GM23338 (cell line): ENCODE measurements around the gene ONECUT3. TPM values are rescaled to one million over a fixed set of nuclear protein-coding genes. Genes with fewer than 3 reads are reported as not detected.

Experiments used
- ATAC-seq: fragments of 200-7000 bp; cut with Tn5 transposase; 3 replicates; pipeline ENCODE4 v1.9.1; 2020
- DNase-seq: peaks from one replicate; pipeline ENCODE4 v3.0.0-alpha.2; 2015; ENCODE audit warnings: low spot score
- H2AFZ ChIP-seq: fragments of 200-600 bp; sonication (generic); 2 replicates; pipeline ENCODE4 v1.8.0; 2016; ENCODE audit warnings: antibody characterized with exemption, mild to moderate bottlenecking, moderate library complexity
- H3F3A ChIP-seq: fragments of 200-600 bp; sonication (generic); replicated peaks from 2 replicates; pipeline ENCODE4 v1.8.0; 2017; ENCODE audit warnings: antibody characterized with exemption, mixed run types, low read depth
- H3K27ac ChIP-seq: fragments of 200-600 bp; sonication (generic); 2 replicates; pipeline ENCODE4 v1.6.1; 2016; ENCODE audit warnings: low read depth
- H3K27me3 ChIP-seq: fragments of 200-600 bp; sonication (generic); 2 replicates; pipeline ENCODE4 v1.8.0; 2016; ENCODE audit warnings: mild to moderate bottlenecking, mixed run types, moderate library complexity; ENCODE audit not compliant: insufficient read depth
- H3K36me3 ChIP-seq: fragments of 200-600 bp; sonication (generic); 2 replicates; pipeline ENCODE4 v1.8.0; 2016; ENCODE audit warnings: mild to moderate bottlenecking; ENCODE audit not compliant: insufficient read depth
- H3K4me1 ChIP-seq: fragments of 200-600 bp; sonication (generic); 2 replicates; pipeline ENCODE4 v1.8.0; 2016; ENCODE audit warnings: mild to moderate bottlenecking, moderate library complexity; ENCODE audit not compliant: insufficient read depth
- H3K4me2 ChIP-seq: fragments of 200-600 bp; sonication (generic); 2 replicates; pipeline ENCODE4 v1.7.1; 2017; ENCODE audit warnings: mixed run types
- H3K4me3 ChIP-seq: fragments of 200-600 bp; sonication (generic); 2 replicates; pipeline ENCODE4 v1.6.1; 2016; ENCODE audit warnings: mixed run types
- H3K79me2 ChIP-seq: fragments of 200-600 bp; sonication (generic); replicated peaks from 2 replicates; pipeline ENCODE4 v1.8.0; 2017; ENCODE audit warnings: mild to moderate bottlenecking; ENCODE audit not compliant: insufficient read depth
- H3K9me2 ChIP-seq: fragments of 200-600 bp; sonication (generic); 2 replicates; pipeline ENCODE4 v1.8.0; 2017; ENCODE audit not compliant: insufficient read depth
- H4K20me1 ChIP-seq: fragments of 200-600 bp; sonication (generic); replicated peaks from 2 replicates; pipeline ENCODE4 v1.8.0; 2017; ENCODE audit warnings: mild to moderate bottlenecking; ENCODE audit not compliant: insufficient read depth
- H3K27ac Mint-ChIP-seq: 2 replicates; pipeline ENCODE4 v1.8.0; 2020; ENCODE audit warnings: inconsistent platforms, mild to moderate bottlenecking, moderate library complexity, mixed read lengths
- H3K27me3 Mint-ChIP-seq: 3 replicates; pipeline ENCODE4 v1.8.0; 2022; ENCODE audit warnings: low read depth, mild to moderate bottlenecking, moderate library complexity, mixed read lengths, inconsistent platforms; ENCODE audit not compliant: insufficient read depth, poor library complexity
- H3K36me3 Mint-ChIP-seq: 3 replicates; pipeline ENCODE4 v1.8.0; 2021; ENCODE audit warnings: low read depth, mild to moderate bottlenecking, inconsistent platforms, moderate library complexity, mixed read lengths
- H3K4me1 Mint-ChIP-seq: 3 replicates; pipeline ENCODE4 v1.8.0; 2020; ENCODE audit warnings: mild to moderate bottlenecking, inconsistent platforms, mixed read lengths
- H3K4me3 Mint-ChIP-seq: 3 replicates; pipeline ENCODE4 v1.8.0; 2021; ENCODE audit warnings: moderate library complexity, mild to moderate bottlenecking, inconsistent platforms, mixed read lengths
- H3K9me3 Mint-ChIP-seq: 3 replicates; pipeline ENCODE4 v1.8.0; 2020; ENCODE audit warnings: moderate library complexity, mild to moderate bottlenecking, inconsistent platforms, mixed read lengths
- EZH2 ChIP-seq: fragments of 200-600 bp; sonication (generic); IDR thresholded peaks from one replicate; pipeline ENCODE4 v1.8.0; 2017; ENCODE audit warnings: antibody characterized with exemption, mild to moderate bottlenecking, low read depth; ENCODE audit not compliant: unreplicated experiment
- EZH2phosphoT487 ChIP-seq: fragments of 200-600 bp; sonication (generic); IDR thresholded peaks from one replicate; pipeline ENCODE4 v1.8.1; 2018; ENCODE audit warnings: antibody characterized with exemption; ENCODE audit not compliant: unreplicated experiment
- JUNB ChIP-seq: IDR thresholded peaks from one replicate; pipeline ENCODE4 v1.6.1; 2016; ENCODE audit warnings: antibody characterized with exemption; ENCODE audit not compliant: unreplicated experiment
- NANOG ChIP-seq: IDR thresholded peaks from 2 replicates; pipeline ENCODE4 v1.6.1; 2016; ENCODE audit warnings: antibody characterized with exemption, borderline replicate concordance
- STAT1 ChIP-seq: IDR thresholded peaks from one replicate; pipeline ENCODE4 v1.6.1; 2016; ENCODE audit warnings: antibody characterized with exemption; ENCODE audit not compliant: unreplicated experiment
- ZNF114 ChIP-seq: fragments of 250-450 bp; sonication (Bioruptor Pico); IDR thresholded peaks from 2 replicates; pipeline ENCODE4 v1.5.0; 2020; ENCODE audit warnings: mild to moderate bottlenecking, moderate library complexity
- ZNF331 ChIP-seq: fragments of 250-450 bp; sonication (Bioruptor Pico); IDR thresholded peaks from 2 replicates; pipeline ENCODE4 v1.5.0; 2020; ENCODE audit warnings: low read depth, mild to moderate bottlenecking, moderate library complexity
- polyA plus RNA-seq: library from polyadenylated mRNA; unstranded; fragments of >200 nt; fragmentation: Nextera tagmentation; extraction: Ambion mirVana; gene quantifications from 2 replicates; pipeline ENCODE4 v1.2.1, GENCODE V29; 2016
- total RNA-seq: library from RNA; depleted of rRNA; stranded (reverse); fragments of >200 nt; shearing (Covaris generic); gene quantifications from 2 replicates; pipeline ENCODE4 v1.2.3, GENCODE V29; 2014
- TF ChIP-seq, protein P1 (sequence below), 2 experiments: fragments of 200-600 bp in 1 of 2; sonication (generic) in 1 of 2; conservative IDR thresholded peaks; 2 replicates each; pipeline versions ENCODE4 v1.5.1 to v1.6.1; 2016 to 2017; ENCODE audit warnings: antibody characterized with exemption in 2 of 2, low read depth in 2 of 2, mild to moderate bottlenecking in 2 of 2, moderate library complexity in 1 of 2
- TF ChIP-seq, protein P2 (sequence below): IDR thresholded peaks from 2 replicates; pipeline ENCODE4 v1.6.1; 2016; ENCODE audit warnings: antibody characterized with exemption
- TF ChIP-seq, protein P3 (sequence below): fragments of 250-450 bp; sonication (Bioruptor Pico); IDR thresholded peaks from 2 replicates; pipeline ENCODE4 v1.5.0; 2020; ENCODE audit warnings: mild to moderate bottlenecking, moderate library complexity
- TF ChIP-seq, protein P4 (sequence below): IDR thresholded peaks from one replicate; pipeline ENCODE4 v1.6.1; 2018; ENCODE audit warnings: antibody characterized with exemption; ENCODE audit not compliant: unreplicated experiment

The ONECUT3 gene
- total and polyA plus RNA-seq, 2 experiments from 2014 or later: not detected

DNA sequence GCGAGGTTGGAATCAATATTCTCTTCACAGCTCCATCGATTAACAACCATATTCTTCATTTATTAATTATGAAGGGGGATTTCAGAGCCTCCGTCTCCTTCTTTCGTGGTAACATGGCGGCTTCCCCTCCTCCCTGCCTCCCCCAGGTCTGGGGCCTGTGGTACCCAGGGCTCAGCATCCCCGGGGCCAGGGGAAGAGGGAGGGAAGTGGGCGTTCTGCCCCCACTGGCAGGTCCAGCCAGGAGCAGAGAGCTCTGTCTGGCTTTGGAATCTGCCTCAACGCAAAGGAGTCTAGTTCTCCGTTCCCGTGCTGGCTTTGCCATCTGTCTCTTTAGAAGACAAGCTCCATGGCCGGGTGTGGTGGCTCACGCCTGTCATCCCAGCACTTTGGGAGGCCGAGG is 37.8 kb upstream of the ONECUT3 start:
- 0 out of 2 replicates have a peak, but pooled peaks cover 3% of the 10 kb centered on the region for H3K9me2 ChIP-seq
- no peaks in the 10 kb centered on the region for H3K4me1 ChIP-seq
- peaks cover 19% of the 10 kb centered on the region for H3K27me3 ChIP-seq
- Mint-ChIP-seq H3K27ac (no peak overlapping the region), H3K9me3 (peaks cover 6% of the 10 kb centered on the region), H3K4me1 (peaks cover 11% of the 10 kb centered on the region), H3K27me3 (peaks cover 25% of the 10 kb centered on the region), H3K4me3 (no peak overlapping the region), H3K36me3 (no peaks in the 10 kb centered on the region; the same call in 2 of the 3 replicates)
- 0 out of 2 replicates have a peak, but pooled peaks cover 10% of the 10 kb centered on the region for H3F3A ChIP-seq
- H3K27ac ChIP-seq: no peak overlapping the region
- H3K4me2 ChIP-seq: no peak overlapping the region
- peak; percentile 21; the same call in 2 of the 3 replicates for ATAC-seq
- H3K36me3 ChIP-seq: no peaks in the 10 kb centered on the region
- H2AFZ ChIP-seq: no peak overlapping the region
- no peak overlapping the region for H3K4me3 ChIP-seq
- peak; percentile 23 for DNase-seq
- TF ChIP-seq, protein P1, sequence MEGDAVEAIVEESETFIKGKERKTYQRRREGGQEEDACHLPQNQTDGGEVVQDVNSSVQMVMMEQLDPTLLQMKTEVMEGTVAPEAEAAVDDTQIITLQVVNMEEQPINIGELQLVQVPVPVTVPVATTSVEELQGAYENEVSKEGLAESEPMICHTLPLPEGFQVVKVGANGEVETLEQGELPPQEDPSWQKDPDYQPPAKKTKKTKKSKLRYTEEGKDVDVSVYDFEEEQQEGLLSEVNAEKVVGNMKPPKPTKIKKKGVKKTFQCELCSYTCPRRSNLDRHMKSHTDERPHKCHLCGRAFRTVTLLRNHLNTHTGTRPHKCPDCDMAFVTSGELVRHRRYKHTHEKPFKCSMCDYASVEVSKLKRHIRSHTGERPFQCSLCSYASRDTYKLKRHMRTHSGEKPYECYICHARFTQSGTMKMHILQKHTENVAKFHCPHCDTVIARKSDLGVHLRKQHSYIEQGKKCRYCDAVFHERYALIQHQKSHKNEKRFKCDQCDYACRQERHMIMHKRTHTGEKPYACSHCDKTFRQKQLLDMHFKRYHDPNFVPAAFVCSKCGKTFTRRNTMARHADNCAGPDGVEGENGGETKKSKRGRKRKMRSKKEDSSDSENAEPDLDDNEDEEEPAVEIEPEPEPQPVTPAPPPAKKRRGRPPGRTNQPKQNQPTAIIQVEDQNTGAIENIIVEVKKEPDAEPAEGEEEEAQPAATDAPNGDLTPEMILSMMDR (conservative IDR thresholded peaks at IDR 0.05; ENCODE audit: low read depth in 2 of 2): no peak
- TF ChIP-seq JUNB (no peak), STAT1 (no peak), ZNF331 (CRISPR knock-in tag) (no peak), EZH2 (no peak), NANOG (no peak), ZNF114 (no peak), EZH2phosphoT487 (no peak)
- TF ChIP-seq, protein P2, sequence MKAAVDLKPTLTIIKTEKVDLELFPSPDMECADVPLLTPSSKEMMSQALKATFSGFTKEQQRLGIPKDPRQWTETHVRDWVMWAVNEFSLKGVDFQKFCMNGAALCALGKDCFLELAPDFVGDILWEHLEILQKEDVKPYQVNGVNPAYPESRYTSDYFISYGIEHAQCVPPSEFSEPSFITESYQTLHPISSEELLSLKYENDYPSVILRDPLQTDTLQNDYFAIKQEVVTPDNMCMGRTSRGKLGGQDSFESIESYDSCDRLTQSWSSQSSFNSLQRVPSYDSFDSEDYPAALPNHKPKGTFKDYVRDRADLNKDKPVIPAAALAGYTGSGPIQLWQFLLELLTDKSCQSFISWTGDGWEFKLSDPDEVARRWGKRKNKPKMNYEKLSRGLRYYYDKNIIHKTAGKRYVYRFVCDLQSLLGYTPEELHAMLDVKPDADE: no peak
- TF ChIP-seq, protein P3, sequence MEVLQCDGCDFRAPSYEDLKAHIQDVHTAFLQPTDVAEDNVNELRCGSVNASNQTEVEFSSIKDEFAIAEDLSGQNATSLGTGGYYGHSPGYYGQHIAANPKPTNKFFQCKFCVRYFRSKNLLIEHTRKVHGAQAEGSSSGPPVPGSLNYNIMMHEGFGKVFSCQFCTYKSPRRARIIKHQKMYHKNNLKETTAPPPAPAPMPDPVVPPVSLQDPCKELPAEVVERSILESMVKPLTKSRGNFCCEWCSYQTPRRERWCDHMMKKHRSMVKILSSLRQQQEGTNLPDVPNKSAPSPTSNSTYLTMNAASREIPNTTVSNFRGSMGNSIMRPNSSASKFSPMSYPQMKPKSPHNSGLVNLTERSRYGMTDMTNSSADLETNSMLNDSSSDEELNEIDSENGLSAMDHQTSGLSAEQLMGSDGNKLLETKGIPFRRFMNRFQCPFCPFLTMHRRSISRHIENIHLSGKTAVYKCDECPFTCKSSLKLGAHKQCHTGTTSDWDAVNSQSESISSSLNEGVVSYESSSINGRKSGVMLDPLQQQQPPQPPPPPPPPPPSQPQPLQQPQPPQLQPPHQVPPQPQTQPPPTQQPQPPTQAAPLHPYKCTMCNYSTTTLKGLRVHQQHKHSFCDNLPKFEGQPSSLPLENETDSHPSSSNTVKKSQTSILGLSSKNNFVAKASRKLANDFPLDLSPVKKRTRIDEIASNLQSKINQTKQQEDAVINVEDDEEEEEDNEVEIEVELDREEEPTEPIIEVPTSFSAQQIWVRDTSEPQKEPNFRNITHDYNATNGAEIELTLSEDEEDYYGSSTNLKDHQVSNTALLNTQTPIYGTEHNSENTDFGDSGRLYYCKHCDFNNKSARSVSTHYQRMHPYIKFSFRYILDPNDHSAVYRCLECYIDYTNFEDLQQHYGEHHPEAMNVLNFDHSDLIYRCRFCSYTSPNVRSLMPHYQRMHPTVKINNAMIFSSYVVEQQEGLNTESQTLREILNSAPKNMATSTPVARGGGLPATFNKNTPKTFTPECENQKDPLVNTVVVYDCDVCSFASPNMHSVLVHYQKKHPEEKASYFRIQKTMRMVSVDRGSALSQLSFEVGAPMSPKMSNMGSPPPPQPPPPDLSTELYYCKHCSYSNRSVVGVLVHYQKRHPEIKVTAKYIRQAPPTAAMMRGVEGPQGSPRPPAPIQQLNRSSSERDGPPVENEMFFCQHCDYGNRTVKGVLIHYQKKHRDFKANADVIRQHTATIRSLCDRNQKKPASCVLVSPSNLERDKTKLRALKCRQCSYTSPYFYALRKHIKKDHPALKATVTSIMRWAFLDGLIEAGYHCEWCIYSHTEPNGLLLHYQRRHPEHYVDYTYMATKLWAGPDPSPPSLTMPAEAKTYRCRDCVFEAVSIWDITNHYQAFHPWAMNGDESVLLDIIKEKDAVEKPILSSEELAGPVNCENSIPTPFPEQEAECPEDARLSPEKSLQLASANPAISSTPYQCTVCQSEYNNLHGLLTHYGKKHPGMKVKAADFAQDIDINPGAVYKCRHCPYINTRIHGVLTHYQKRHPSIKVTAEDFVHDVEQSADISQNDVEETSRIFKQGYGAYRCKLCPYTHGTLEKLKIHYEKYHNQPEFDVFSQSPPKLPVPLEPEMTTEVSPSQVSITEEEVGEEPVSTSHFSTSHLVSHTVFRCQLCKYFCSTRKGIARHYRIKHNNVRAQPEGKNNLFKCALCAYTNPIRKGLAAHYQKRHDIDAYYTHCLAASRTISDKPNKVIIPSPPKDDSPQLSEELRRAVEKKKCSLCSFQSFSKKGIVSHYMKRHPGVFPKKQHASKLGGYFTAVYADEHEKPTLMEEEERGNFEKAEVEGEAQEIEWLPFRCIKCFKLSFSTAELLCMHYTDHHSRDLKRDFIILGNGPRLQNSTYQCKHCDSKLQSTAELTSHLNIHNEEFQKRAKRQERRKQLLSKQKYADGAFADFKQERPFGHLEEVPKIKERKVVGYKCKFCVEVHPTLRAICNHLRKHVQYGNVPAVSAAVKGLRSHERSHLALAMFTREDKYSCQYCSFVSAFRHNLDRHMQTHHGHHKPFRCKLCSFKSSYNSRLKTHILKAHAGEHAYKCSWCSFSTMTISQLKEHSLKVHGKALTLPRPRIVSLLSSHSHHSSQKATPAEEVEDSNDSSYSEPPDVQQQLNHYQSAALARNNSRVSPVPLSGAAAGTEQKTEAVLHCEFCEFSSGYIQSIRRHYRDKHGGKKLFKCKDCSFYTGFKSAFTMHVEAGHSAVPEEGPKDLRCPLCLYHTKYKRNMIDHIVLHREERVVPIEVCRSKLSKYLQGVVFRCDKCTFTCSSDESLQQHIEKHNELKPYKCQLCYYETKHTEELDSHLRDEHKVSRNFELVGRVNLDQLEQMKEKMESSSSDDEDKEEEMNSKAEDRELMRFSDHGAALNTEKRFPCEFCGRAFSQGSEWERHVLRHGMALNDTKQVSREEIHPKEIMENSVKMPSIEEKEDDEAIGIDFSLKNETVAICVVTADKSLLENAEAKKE (CRISPR knock-in tag): no peak
- TF ChIP-seq, protein P4, sequence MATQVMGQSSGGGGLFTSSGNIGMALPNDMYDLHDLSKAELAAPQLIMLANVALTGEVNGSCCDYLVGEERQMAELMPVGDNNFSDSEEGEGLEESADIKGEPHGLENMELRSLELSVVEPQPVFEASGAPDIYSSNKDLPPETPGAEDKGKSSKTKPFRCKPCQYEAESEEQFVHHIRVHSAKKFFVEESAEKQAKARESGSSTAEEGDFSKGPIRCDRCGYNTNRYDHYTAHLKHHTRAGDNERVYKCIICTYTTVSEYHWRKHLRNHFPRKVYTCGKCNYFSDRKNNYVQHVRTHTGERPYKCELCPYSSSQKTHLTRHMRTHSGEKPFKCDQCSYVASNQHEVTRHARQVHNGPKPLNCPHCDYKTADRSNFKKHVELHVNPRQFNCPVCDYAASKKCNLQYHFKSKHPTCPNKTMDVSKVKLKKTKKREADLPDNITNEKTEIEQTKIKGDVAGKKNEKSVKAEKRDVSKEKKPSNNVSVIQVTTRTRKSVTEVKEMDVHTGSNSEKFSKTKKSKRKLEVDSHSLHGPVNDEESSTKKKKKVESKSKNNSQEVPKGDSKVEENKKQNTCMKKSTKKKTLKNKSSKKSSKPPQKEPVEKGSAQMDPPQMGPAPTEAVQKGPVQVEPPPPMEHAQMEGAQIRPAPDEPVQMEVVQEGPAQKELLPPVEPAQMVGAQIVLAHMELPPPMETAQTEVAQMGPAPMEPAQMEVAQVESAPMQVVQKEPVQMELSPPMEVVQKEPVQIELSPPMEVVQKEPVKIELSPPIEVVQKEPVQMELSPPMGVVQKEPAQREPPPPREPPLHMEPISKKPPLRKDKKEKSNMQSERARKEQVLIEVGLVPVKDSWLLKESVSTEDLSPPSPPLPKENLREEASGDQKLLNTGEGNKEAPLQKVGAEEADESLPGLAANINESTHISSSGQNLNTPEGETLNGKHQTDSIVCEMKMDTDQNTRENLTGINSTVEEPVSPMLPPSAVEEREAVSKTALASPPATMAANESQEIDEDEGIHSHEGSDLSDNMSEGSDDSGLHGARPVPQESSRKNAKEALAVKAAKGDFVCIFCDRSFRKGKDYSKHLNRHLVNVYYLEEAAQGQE: no peak
- H4K20me1 ChIP-seq: no peaks in the 10 kb centered on the region
- no peaks in the 10 kb centered on the region for H3K79me2 ChIP-seq
